ENCODE measurements around the gene PRSS12. TPM values are rescaled to one million over a fixed set of nuclear protein-coding genes. Genes with fewer than 3 reads are reported as not detected.
A peak's percentile ranks its signal among the peaks of the same experiment; 100 is the strongest.

Gene PRSS12
- polyA plus RNA-seq, 3 donors = not detected

GRCh38 chr4:118278473-118279274, 74.1 kb downstream of the PRSS12 start:
- Mint-ChIP-seq H3K9me3 (peaks cover 0 to 5% (median 2%) of the 10 kb centered on the region in 7 donors), H3K36me3 (peaks cover 7 to 9% of the 10 kb centered on the region in 2 donors), H3K4me3 (peak overlapping the region; percentile 91 to 99), H3K4me1 (peaks cover 47% of the 10 kb centered on the region), H3K27ac (peak overlapping the region; percentile 98 to 99 (median 99)), H3K27me3 (ENCODE audit: low read depth in 3 of 3) (no peaks in the 10 kb centered on the region)
- TF ChIP-seq CTCF (IDR thresholded peaks at IDR 0.05) = no peak
- WGBS (ENCODE audit: insufficient coverage) = under 1% methylated on average over 41 of the region's 56 CpGs
- peaks cover 0 to 4% of the 10 kb centered on the region in 2 donors for H3K9me3 ChIP-seq (replicated peaks in 1 of 2; ENCODE audit: control insufficient read depth in 1 of 2, insufficient read depth in 1 of 2, low read length in 2 of 2)
- H4K20me1 ChIP-seq (ENCODE audit: insufficient read depth, low read length) = no peaks in the 10 kb centered on the region
- peak overlapping the region; percentile 74 to 87 (median 80) for H3K4me3 ChIP-seq (replicated peaks in 1 of 3; ENCODE audit: low read depth in 2 of 3, low read length in 3 of 3)
- peak overlapping the region; percentile 82 for H2AFZ ChIP-seq (ENCODE audit: insufficient read depth, low read depth, low read length, poor library complexity, severe bottlenecking)
- H3K36me3 ChIP-seq (replicated peaks in 1 of 2; ENCODE audit: control insufficient read depth in 1 of 2, insufficient read depth in 2 of 2, low read length in 2 of 2) = peaks cover 0 to 3% of the 10 kb centered on the region in 2 donors
- peaks cover 31 to 37% of the 10 kb centered on the region in 2 donors for H3K4me1 ChIP-seq (ENCODE audit: control insufficient read depth in 1 of 2, insufficient read depth in 2 of 2, low read length in 2 of 2)
- peak overlapping the region; percentile 93 for H3K9ac ChIP-seq (ENCODE audit: insufficient read depth, low read length, poor library complexity, severe bottlenecking)
- H3K27me3 ChIP-seq (ENCODE audit: control insufficient read depth in 2 of 2, insufficient read depth in 2 of 2, low read length in 2 of 2) = no peaks in the 10 kb centered on the region
- peak overlapping the region; percentile 81 to 99 for H3K27ac ChIP-seq (ENCODE audit: low read depth in 1 of 2, low read length in 2 of 2)
- peak overlapping the region; percentile 82 for H3K4me2 ChIP-seq (replicated peaks; ENCODE audit: extremely low read depth, low read length, poor library complexity, severe bottlenecking)
- intact Hi-C loops (cut with micrococcal nuclease) = no loop called here
- H3K79me2 ChIP-seq (ENCODE audit: insufficient read depth, low read length) = peaks cover 16% of the 10 kb centered on the region
- peak; percentile 89 to 95 (median 94) for DNase-seq

- peaks cover 28 to 37% of the 10 kb centered on the region in 2 donors for H3K4me1 ChIP-seq (ENCODE audit: control insufficient read depth in 1 of 2, insufficient read depth in 2 of 2, low read length in 2 of 2)
- Mint-ChIP-seq H3K4me3 (no peak overlapping the region), H3K27me3 (ENCODE audit: low read depth in 3 of 3) (no peaks in the 10 kb centered on the region), H3K27ac (no peak overlapping the region), H3K36me3 (peaks cover 7 to 9% of the 10 kb centered on the region in 2 donors), H3K9me3 (peaks cover 0 to 5% (median 2%) of the 10 kb centered on the region in 7 donors), H3K4me1 (peaks cover 39% of the 10 kb centered on the region)
- peaks cover 16% of the 10 kb centered on the region for H3K79me2 ChIP-seq (ENCODE audit: insufficient read depth, low read length)
- H3K27me3 ChIP-seq (ENCODE audit: control insufficient read depth in 2 of 2, insufficient read depth in 2 of 2, low read length in 2 of 2) = no peaks in the 10 kb centered on the region
- H3K4me2 ChIP-seq (replicated peaks; ENCODE audit: extremely low read depth, low read length, poor library complexity, severe bottlenecking) = no peak overlapping the region
- no peak overlapping the region for H3K4me3 ChIP-seq (replicated peaks in 1 of 3; ENCODE audit: low read depth in 2 of 3, low read length in 3 of 3)
- peaks cover 0 to 4% of the 10 kb centered on the region in 2 donors for H3K9me3 ChIP-seq (replicated peaks in 1 of 2; ENCODE audit: control insufficient read depth in 1 of 2, insufficient read depth in 1 of 2, low read length in 2 of 2)
- H2AFZ ChIP-seq (ENCODE audit: insufficient read depth, low read depth, low read length, poor library complexity, severe bottlenecking) = no peak overlapping the region
- WGBS (ENCODE audit: insufficient coverage) = no CpG with 5 or more reads among the region's 4 CpGs
- intact Hi-C loops (cut with micrococcal nuclease) = no loop called here
- H3K36me3 ChIP-seq (replicated peaks in 1 of 2; ENCODE audit: control insufficient read depth in 1 of 2, insufficient read depth in 2 of 2, low read length in 2 of 2) = peaks cover 0 to 3% of the 10 kb centered on the region in 2 donors
- no peaks in the 10 kb centered on the region for H4K20me1 ChIP-seq (ENCODE audit: insufficient read depth, low read length)
- no peak for DNase-seq
- H3K9ac ChIP-seq (ENCODE audit: insufficient read depth, low read length, poor library complexity, severe bottlenecking) = no peak overlapping the region
- H3K27ac ChIP-seq (ENCODE audit: low read depth in 1 of 2, low read length in 2 of 2) = no peak overlapping the region
- no peak for TF ChIP-seq CTCF (IDR thresholded peaks at IDR 0.05)
These were observed 75.6 kb downstream of the PRSS12 start for GRCh38 chr4:118277243-118277642.
